Left forelimb (tissue), 1 donor: ENCODE results near the gene OR5K4.

Experiments
- DNase-seq: peaks from one replicate; pipeline ENCODE4 v3.0.0-alpha.2; 2018; ENCODE audit warnings: low spot score

OR5K4 gene

GRCh38 chr3:98353554-98353953 is at the start of gene OR5K4:
TSS of gene OR5K4 (plus strand) at chr3:98353854. CDS start at chr3:98353854, 0 bp downstream.
- DNase-seq = no peak

- no peak for DNase-seq
Observed at GRCh38 chr3:98322101-98322500, 31.6 kb upstream of the OR5K4 start.

- DNase-seq = no peak
Observed at GRCh38 chr3:98322686-98323085, 31.0 kb upstream of the OR5K4 start.

GRCh38 chr3:98323425-98323824 is 30.2 kb upstream of the OR5K4 start:
- DNase-seq = no peak

GRCh38 chr3:98325055-98325454 is 28.6 kb upstream of the OR5K4 start:
- no peak for DNase-seq

GRCh38 chr3:98326105-98326893 is 27.4 kb upstream of the OR5K4 start:
- DNase-seq = no peak

GRCh38 chr3:98326945-98327344 is 26.7 kb upstream of the OR5K4 start:
- DNase-seq = no peak

- DNase-seq = no peak
Observed at GRCh38 chr3:98328933-98329332, 24.7 kb upstream of the OR5K4 start.

- DNase-seq = no peak
Observed at GRCh38 chr3:98329392-98330124, 24.1 kb upstream of the OR5K4 start.

- no peak for DNase-seq
Observed at GRCh38 chr3:98331329-98331728, 22.3 kb upstream of the OR5K4 start.

- DNase-seq = no peak
Observed at GRCh38 chr3:98333989-98334606, 19.6 kb upstream of the OR5K4 start.

GRCh38 chr3:98339031-98339430 is 14.6 kb upstream of the OR5K4 start:
- no peak for DNase-seq

GRCh38 chr3:98341758-98342157 is 11.9 kb upstream of the OR5K4 start:
- DNase-seq = no peak

- DNase-seq = no peak
Observed at GRCh38 chr3:98343647-98344507, 9.8 kb upstream of the OR5K4 start.

- DNase-seq = no peak
Observed at GRCh38 chr3:98350082-98350481, 3.6 kb upstream of the OR5K4 start.

- DNase-seq = no peak
Observed at GRCh38 chr3:98359250-98359649, 5.6 kb downstream of the OR5K4 start.

- no peak for DNase-seq
Observed at GRCh38 chr3:98359993-98360675, 6.5 kb downstream of the OR5K4 start.

- DNase-seq = no peak
Observed at GRCh38 chr3:98360681-98361080, 7.0 kb downstream of the OR5K4 start.

- no peak for DNase-seq
Observed at GRCh38 chr3:98361289-98361688, 7.6 kb downstream of the OR5K4 start.

- DNase-seq = no peak
Observed at GRCh38 chr3:98367464-98368246, 14.0 kb downstream of the OR5K4 start.

GRCh38 chr3:98371186-98371585 is 17.5 kb downstream of the OR5K4 start:
- DNase-seq = no peak
